LNCaP clone FGC (cell line): ENCODE results near the gene TRAFD1.
A peak's percentile ranks its signal among the peaks of the same experiment; 100 is the strongest.
"Not testable (repeated sequence)": the region's sequence is repeated elsewhere in the genome, so short reads cannot be mapped to it uniquely, and the experiment has no call there.

ENCODE experiments used
- DNase-seq: peaks from one replicate; pipeline ENCODE4 v3.0.0-alpha.2; 2011; ENCODE audit warnings: low read depth
- H3K4me3 ChIP-seq: 2 replicates; pipeline ENCODE4 v1.5.1; 2011; ENCODE audit warnings: mild to moderate bottlenecking, low read depth, low read length, control low read depth
- CTCF ChIP-seq: IDR thresholded peaks from 2 replicates; pipeline ENCODE4 v1.5.1; 2012; ENCODE audit warnings: mild to moderate bottlenecking; ENCODE audit not compliant: control insufficient read depth, insufficient read depth; ENCODE audit errors: extremely low read depth

Gene TRAFD1

DNA sequence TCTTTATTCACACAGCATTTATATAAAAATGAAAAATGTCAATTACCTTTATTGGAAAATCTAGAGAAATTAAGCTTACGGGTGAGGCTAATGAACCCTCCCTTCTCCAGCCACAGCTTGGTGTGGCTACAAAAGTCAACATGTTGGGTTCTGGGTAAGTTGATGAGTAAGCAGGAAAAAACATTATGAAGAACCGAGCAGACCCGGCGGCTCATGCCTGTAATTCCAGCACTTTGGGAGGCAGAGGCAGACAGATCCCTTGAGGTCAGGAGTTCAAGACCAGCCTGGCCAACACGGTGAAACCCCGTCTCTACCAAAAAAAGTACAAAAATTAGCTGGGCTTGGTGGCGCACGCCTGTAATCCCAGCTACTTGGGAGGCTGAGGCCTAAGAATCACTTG lies 27.7 kb upstream of the TRAFD1 start:
- no peak for DNase-seq
- TF ChIP-seq CTCF = no peak
- no peak overlapping the region for H3K4me3 ChIP-seq

- H3K4me3 ChIP-seq, DNase-seq: not testable (repeated sequence)
These were observed 24.9 kb upstream of the TRAFD1 start for GRCh38 chr12:112100500-112100899.

GRCh38 chr12:112102127-112102526 lies 23.2 kb upstream of the TRAFD1 start:
- no peak overlapping the region for H3K4me3 ChIP-seq
- DNase-seq = no peak
- no peak for TF ChIP-seq CTCF

DNA sequence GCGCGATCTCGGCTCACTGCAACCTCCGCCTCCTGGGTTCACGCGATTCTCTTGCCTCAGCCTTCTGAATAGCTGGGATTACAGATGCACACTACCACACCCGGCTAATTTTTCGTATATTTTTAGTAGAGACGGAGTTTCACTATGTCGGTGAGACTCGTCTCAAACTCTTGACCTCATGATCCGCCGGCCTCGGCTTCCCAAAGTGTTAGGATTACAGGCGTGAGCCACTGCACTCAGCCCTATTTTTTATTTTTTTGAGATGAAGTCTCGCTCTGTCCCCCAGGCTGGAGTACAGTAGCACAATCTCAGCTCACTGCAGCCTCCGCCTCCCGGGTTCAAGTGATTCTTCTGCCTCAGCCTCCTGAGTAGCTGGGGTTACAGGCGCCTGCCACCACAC lies 22.6 kb upstream of the TRAFD1 start:
- H3K4me3 ChIP-seq, DNase-seq: not testable (repeated sequence)

DNA sequence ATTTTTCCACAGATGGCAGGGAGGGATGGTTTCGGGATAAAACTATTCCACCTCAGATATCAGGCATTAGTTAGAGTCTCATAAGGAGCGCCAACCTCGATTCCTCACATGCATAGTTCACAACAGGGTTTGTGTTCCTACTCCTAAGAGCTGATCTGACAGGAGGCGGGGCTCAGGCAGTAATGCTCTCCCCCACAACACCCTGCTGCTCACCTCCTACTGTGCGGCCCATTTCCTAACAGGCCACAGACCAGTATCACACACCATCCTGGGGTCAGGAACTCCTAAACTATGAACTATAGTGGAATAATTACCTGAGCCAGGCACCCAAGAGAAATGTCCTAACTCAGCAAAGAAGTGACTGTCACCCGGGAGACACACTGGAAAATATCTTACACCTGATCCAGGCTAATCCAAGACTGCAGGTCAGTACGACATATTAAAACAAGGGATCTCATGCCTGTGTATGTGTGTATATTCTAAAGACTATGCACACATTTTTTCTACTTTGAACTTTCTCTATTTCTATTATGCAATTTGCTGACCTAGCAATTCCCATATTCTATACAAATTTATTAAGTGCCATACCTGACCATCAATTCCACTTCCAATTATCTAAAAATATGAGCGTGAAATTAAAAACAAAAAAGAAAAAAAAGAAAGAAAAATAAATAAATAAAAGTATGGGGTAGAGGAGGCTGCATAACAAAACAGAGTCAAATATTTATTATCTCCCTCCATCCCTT lies 21.4 kb upstream of the TRAFD1 start:
- TF ChIP-seq CTCF = no peak
- no peak for DNase-seq
- H3K4me3 ChIP-seq = no peak overlapping the region

- no peak overlapping the region for H3K4me3 ChIP-seq
- DNase-seq = no peak
- no peak for TF ChIP-seq CTCF
These were observed 19.5 kb upstream of the TRAFD1 start for GRCh38 chr12:112105891-112106290.

DNA sequence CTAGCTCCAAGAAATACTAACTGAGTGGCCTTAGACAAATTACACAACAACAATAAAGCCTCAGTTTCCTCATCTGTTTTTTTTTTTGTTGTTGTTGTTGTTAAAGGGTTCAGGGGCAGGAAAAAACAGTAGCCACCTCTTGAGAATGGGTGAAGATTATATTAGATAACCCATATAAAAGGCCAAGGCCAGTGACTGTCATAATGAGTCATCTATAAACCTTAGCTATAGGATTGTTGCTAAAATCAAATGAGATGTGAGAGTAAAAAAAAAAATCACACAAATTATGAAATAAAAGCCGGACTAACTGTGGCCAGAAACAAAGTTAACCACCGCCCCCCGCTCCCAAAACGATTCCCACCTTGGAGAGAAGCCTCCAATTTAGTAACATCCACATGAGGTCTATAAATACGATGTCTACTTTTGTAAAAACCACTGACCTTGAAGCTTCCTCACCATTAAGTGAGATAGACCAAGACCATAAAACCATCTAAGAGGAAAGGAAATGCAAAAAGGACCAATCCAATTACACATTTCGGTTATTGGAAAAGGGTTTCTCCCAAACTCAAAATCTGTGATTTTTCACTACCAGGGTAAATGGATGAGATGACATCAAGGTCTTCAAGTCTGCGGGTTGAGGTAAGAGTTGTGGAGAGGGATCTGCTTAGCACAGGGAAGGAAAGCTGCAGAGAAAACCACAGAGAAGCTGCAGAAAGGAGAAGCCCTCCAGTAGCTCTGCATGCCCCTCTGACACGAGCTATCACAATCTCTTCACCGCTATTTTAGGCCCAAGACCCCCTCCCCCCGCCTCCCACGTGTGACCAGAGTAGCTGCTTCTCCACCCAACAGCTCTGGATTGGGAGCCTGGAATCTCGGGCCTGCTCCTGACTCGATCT lies 17.8 kb upstream of the TRAFD1 start:
- TF ChIP-seq CTCF = no peak
- peak overlapping the region; percentile 86 for H3K4me3 ChIP-seq
- DNase-seq = no peak
